SK-N-SH (cell line): ENCODE measurements around the gene AGXT. TPM values are rescaled to one million over a fixed set of nuclear protein-coding genes. Genes with fewer than 3 reads are reported as not detected.

ENCODE experiments used
- CTCF ChIA-PET: fragments of 300-600, 350-600 bp; formaldehyde crosslinking; extraction: SDS; loops from one replicate; lab custom pipeline; 2021; lab: Yijun Ruan, JAX
- POLR2A ChIA-PET: fragments of 350-600 bp; sonication (Branson Sonifier 250); formaldehyde crosslinking; extraction: SDS; loops from one replicate; lab custom pipeline; 2020; ENCODE audit warnings: antibody characterized with exemption, inconsistent platforms; lab: Yijun Ruan, JAX
- DNase-seq: peaks from one replicate; pipeline ENCODE4 v3.0.0; 2012
- H2AFZ ChIP-seq: fragments of 200-600 bp; sonication (generic); 2 replicates; pipeline ENCODE4 v1.8.1; 2016; ENCODE audit warnings: antibody characterized with exemption, mild to moderate bottlenecking, low read depth
- H3F3A ChIP-seq: fragments of 200-600 bp; sonication (generic); replicated peaks from 2 replicates; pipeline ENCODE3; 2016; ENCODE audit warnings: antibody characterized with exemption, mild to moderate bottlenecking; ENCODE audit not compliant: insufficient read depth
- H3K27ac ChIP-seq, 2 experiments: fragments of 200-500 bp in 1 of 2; fragments of 200-600 bp in 1 of 2; sonication (Bioruptor generic) in 1 of 2; sonication (generic), shearing (Covaris generic) in 1 of 2; 2 replicates each; pipeline versions ENCODE4 v1.5.1 to v1.6.1; 2014 to 2016; ENCODE audit warnings: low read depth in 2 of 2, inconsistent platforms in 1 of 2, low read length in 1 of 2, mild to moderate bottlenecking in 1 of 2, mixed read lengths in 1 of 2
- H3K27me3 ChIP-seq: fragments of 200-600 bp; sonication (generic), shearing (Covaris generic); 2 replicates; pipeline ENCODE4 v1.6.1; 2016; ENCODE audit warnings: mixed run types; ENCODE audit not compliant: insufficient read depth
- H3K36me3 ChIP-seq, 2 experiments: fragments of 200-500 bp in 1 of 2; fragments of 200-600 bp in 1 of 2; sonication (Bioruptor generic) in 1 of 2; sonication (generic) in 1 of 2; replicated peaks in 1 of 2; 2 replicates each; pipeline versions ENCODE3 to v1.5.1; 2014 to 2016; ENCODE audit warnings: low read length in 1 of 2, mild to moderate bottlenecking in 1 of 2; ENCODE audit not compliant: insufficient read depth in 2 of 2, control insufficient read depth in 1 of 2
- H3K4me1 ChIP-seq, 2 experiments: fragments of 200-500 bp in 1 of 2; fragments of 200-600 bp in 1 of 2; sonication (Bioruptor generic) in 1 of 2; sonication (generic), shearing (Covaris generic) in 1 of 2; 2 replicates each; pipeline versions ENCODE4 v1.5.1 to v1.6.1; 2014 to 2016; ENCODE audit warnings: low read depth in 1 of 2, low read length in 1 of 2, mixed run types in 1 of 2; ENCODE audit not compliant: insufficient read depth in 2 of 2, control insufficient read depth in 1 of 2
- H3K4me2 ChIP-seq: fragments of 200-600 bp; sonication (generic), shearing (Covaris generic); 2 replicates; pipeline ENCODE4 v1.6.1; 2017; ENCODE audit warnings: mixed run types
- H3K4me3 ChIP-seq, 2 experiments: fragments of 200-500 bp in 1 of 2; fragments of 200-600 bp in 1 of 2; sonication (Bioruptor generic) in 1 of 2; sonication (generic), shearing (Covaris generic) in 1 of 2; 2 replicates each; pipeline versions ENCODE4 v1.5.1 to v1.8.1; 2014 to 2016; ENCODE audit warnings: low read depth in 2 of 2, inconsistent platforms in 1 of 2, low read length in 1 of 2, mild to moderate bottlenecking in 1 of 2, mixed read lengths in 1 of 2, moderate library complexity in 1 of 2
- H3K79me2 ChIP-seq: fragments of 200-600 bp; sonication (generic); 2 replicates; pipeline ENCODE4 v1.8.1; 2017; ENCODE audit warnings: mild to moderate bottlenecking; ENCODE audit not compliant: insufficient read depth
- H3K9ac ChIP-seq: fragments of 200-600 bp; sonication (generic); 2 replicates; pipeline ENCODE4 v1.6.1; 2017; ENCODE audit warnings: mixed run types
- H3K9me2 ChIP-seq: fragments of 200-600 bp; sonication (generic); 2 replicates; pipeline ENCODE4 v1.6.1; 2017; ENCODE audit warnings: mixed run types
- H3K9me3 ChIP-seq: fragments of 200-600 bp; sonication (generic); 2 replicates; pipeline ENCODE4 v1.6.1; 2017; ENCODE audit warnings: mixed run types, mild to moderate bottlenecking, moderate library complexity
- H4K20me1 ChIP-seq: fragments of 200-600 bp; sonication (generic); 2 replicates; pipeline ENCODE4 v1.6.1; 2017; ENCODE audit warnings: mild to moderate bottlenecking, mixed run types; ENCODE audit not compliant: insufficient read depth
- CHD2 ChIP-seq: fragments of 150-350 bp; IDR thresholded peaks from 2 replicates; pipeline ENCODE4 v1.6.1; 2018; ENCODE audit warnings: low read length; ENCODE audit not compliant: partially characterized antibody
- EP300 ChIP-seq, 2 experiments: IDR thresholded peaks; 2 replicates each; pipeline versions ENCODE4 v1.4.0 to v1.6.1; 2012; ENCODE audit warnings: borderline replicate concordance in 1 of 2, low read depth in 1 of 2, low read length in 1 of 2
- EZH2phosphoT487 ChIP-seq: fragments of 200-600 bp; sonication (generic); IDR thresholded peaks from 2 replicates; pipeline ENCODE4 v1.6.1; 2017; ENCODE audit warnings: low read depth, mixed run types, mild to moderate bottlenecking, antibody characterized with exemption, moderate library complexity, borderline replicate concordance
- FOXJ3 ChIP-seq: sonication (generic); formaldehyde crosslinking; IDR thresholded peaks from 2 replicates; pipeline ENCODE4 v1.5.1; 2020; ENCODE audit warnings: mild to moderate bottlenecking, missing genetic modification reagents
- GATA2 ChIP-seq: sonication (generic); formaldehyde crosslinking; IDR thresholded peaks from 2 replicates; pipeline ENCODE4 v1.5.0; 2020; ENCODE audit warnings: mild to moderate bottlenecking, missing genetic modification reagents
- MXI1 ChIP-seq: IDR thresholded peaks from 2 replicates; pipeline ENCODE4 v1.6.1; 2012; ENCODE audit warnings: mild to moderate bottlenecking, low read depth, low read length, improper control_type of control experiment
- PBX3 ChIP-seq: IDR thresholded peaks from 2 replicates; pipeline ENCODE4; 2012
- RAD21 ChIP-seq: IDR thresholded peaks from 2 replicates; pipeline ENCODE4 v1.6.1; 2012; ENCODE audit warnings: mild to moderate bottlenecking, low read length
- RXRA ChIP-seq: IDR thresholded peaks from 2 replicates; pipeline ENCODE4 v1.4.0; 2012; ENCODE audit warnings: low read depth, mild to moderate bottlenecking, borderline replicate concordance
- SIN3A ChIP-seq: IDR thresholded peaks from 2 replicates; pipeline ENCODE4 v1.6.1; 2012; ENCODE audit warnings: low read depth, mild to moderate bottlenecking, low read length, moderate library complexity, borderline replicate concordance
- ZBTB33 ChIP-seq: IDR thresholded peaks from 2 replicates; pipeline ENCODE4 v1.4.0; 2012; ENCODE audit warnings: low read depth, borderline replicate concordance
- WGBS: methylation state at CpG from one replicate; pipeline ENCODE4 v1.1.6; 2017; ENCODE audit warnings: low lambda C conversion rate; 5-methylcytosine and 5-hydroxymethylcytosine counted together
- polyA plus RNA-seq, 3 experiments: library from polyadenylated mRNA; depleted of rRNA; stranded (reverse); fragments of >200 nt; gene quantifications; 2 replicates each; pipeline ENCODE4 v1.2.3, GENCODE V29; 2012
- TF ChIP-seq, protein P1 (sequence below): fragments of 150-350 bp; IDR thresholded peaks from 2 replicates; pipeline ENCODE4 v1.6.1; 2017; ENCODE audit warnings: antibody characterized with exemption, low read length, low read depth, borderline replicate concordance
- TF ChIP-seq, protein P2 (sequence below): IDR thresholded peaks from 2 replicates; pipeline ENCODE4 v1.4.0; 2012; ENCODE audit warnings: low read depth, borderline replicate concordance
- TF ChIP-seq, protein P3 (sequence below): IDR thresholded peaks from 2 replicates; pipeline ENCODE4 v1.4.0; 2012; ENCODE audit warnings: low read depth

The AGXT gene
- polyA plus RNA-seq, 1 of the 3 experiments (the other 2 are of a cell fraction), result not detected

DNA sequence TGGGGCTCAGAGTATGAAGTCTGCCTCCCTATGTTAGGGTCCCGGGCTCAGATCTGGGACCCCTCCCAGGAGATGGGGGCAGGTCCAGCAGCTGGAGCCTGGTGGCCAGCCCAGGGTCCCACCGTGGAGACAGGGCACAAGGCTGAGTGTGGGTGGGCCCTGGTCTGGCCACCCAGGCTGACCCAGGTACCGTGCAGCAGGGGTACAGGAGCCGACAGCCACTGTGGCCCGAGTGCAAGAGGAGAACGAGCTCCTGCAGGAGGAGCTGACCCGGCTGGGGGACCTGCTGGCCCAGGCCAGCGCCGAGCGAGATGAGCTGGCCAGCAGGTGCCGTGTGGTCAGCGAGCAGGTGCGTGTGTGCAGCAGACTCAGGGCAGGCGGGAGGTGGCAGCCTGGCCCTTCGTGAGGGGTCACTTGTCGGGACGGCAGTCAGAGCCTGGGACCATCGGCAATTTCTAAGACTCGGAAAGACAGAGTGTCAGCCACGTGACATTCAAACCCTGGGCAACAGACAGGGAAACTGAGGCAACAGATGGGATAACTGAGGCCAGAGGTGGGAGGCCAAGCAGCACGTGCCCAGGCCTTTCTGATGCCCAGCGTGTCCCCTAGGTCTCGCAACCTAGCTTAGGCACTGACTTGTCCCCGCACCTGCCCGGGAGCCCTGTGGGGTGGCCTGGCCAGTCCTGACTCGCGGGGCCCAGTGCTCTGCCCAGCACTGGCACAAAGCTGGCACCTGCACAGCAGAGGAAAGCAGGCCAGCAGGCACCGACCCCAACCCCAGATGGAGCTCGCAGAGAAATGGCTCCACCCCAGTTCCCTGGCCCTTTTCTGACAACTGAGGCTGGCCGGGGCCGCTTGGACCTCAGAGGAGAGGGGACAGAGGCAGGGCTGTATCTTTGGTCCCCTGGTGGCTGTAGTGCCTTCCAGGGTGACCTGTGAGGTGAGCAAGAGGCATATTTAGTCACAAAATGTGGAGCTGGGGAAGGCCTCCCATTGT lies 51.5 kb downstream of the AGXT start:
- peaks cover 7 to 35% of the 10 kb centered on the region in 2 experiments; a peak in 2 of 4 replicates for H3K4me1 ChIP-seq
- WGBS, result 94% methylated on average over 21 of the region's 31 CpGs
- CTCF ChIA-PET, result interaction anchor here (1.0 to 2.6 kb wide), 3 partner anchors 64 to 159 kb away, joined by 3 to 7 read pairs (median 6); no protein-coding TSS in a partner anchor
- no peaks in the 10 kb centered on the region for H3F3A ChIP-seq
- H2AFZ ChIP-seq, result no peak overlapping the region
- no peak overlapping the region for H3K4me3 ChIP-seq
- POLR2A ChIA-PET, result no interaction called here
- H3K9ac ChIP-seq, result no peak overlapping the region
- no peak overlapping the region for H3K27ac ChIP-seq
- no peaks in the 10 kb centered on the region for H3K79me2 ChIP-seq
- no peaks in the 10 kb centered on the region for H4K20me1 ChIP-seq
- peak; percentile 21 for DNase-seq
- H3K4me2 ChIP-seq, result no peak overlapping the region
- TF ChIP-seq PBX3 (no peak), EZH2phosphoT487 (no peak)
- TF ChIP-seq, protein P1, sequence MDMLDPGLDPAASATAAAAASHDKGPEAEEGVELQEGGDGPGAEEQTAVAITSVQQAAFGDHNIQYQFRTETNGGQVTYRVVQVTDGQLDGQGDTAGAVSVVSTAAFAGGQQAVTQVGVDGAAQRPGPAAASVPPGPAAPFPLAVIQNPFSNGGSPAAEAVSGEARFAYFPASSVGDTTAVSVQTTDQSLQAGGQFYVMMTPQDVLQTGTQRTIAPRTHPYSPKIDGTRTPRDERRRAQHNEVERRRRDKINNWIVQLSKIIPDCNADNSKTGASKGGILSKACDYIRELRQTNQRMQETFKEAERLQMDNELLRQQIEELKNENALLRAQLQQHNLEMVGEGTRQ, result no peak
- TF ChIP-seq, protein P2, sequence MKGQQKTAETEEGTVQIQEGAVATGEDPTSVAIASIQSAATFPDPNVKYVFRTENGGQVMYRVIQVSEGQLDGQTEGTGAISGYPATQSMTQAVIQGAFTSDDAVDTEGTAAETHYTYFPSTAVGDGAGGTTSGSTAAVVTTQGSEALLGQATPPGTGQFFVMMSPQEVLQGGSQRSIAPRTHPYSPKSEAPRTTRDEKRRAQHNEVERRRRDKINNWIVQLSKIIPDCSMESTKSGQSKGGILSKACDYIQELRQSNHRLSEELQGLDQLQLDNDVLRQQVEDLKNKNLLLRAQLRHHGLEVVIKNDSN, result no peak
- H3K9me3 ChIP-seq, result no peaks in the 10 kb centered on the region
- H3K36me3 ChIP-seq, result no peaks in the 10 kb centered on the region
- H3K27me3 ChIP-seq, result no peaks in the 10 kb centered on the region
- H3K9me2 ChIP-seq, result no peaks in the 10 kb centered on the region

DNA sequence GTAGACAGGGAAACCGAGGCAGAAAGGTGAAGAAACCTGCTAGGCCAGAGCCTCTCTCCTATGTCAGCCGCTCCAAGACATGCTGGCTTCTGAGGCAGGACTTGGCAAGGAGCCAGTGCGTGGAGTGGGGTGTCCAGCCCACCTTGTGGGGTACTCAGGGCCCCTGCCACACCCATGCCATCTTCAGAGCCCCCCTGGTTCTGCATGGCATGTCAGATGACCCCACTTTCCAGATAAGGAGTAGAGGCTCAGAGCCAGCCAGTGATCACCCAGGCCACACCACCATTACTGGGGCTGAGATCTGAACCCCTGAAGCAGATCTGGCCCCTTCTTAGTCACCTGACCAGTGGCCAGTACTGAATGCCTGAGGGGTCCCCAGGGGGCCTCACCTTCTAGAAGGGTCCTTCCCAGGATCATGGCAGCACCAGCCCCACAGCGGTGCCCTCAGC lies 52.2 kb downstream of the AGXT start:
- Histone ChIP-seq H3K9me3 (no peaks in the 10 kb centered on the region), H3K9me2 (no peaks in the 10 kb centered on the region), H3K4me1 (peaks cover 7 to 34% of the 10 kb centered on the region in 2 experiments; a peak in 2 of 4 replicates), H3K27ac (peak overlapping the region in 1 of 2 experiments; percentile 73; a peak in 2 of 4 replicates), H3K36me3 (no peaks in the 10 kb centered on the region), H3F3A (no peaks in the 10 kb centered on the region), H2AFZ (no peak overlapping the region; the same call in 1 of the 2 replicates), H4K20me1 (no peaks in the 10 kb centered on the region), H3K4me2 (peak overlapping the region; percentile 55; the same call in 1 of the 2 replicates), H3K27me3 (no peaks in the 10 kb centered on the region), H3K9ac (no peak overlapping the region), H3K79me2 (no peaks in the 10 kb centered on the region), H3K4me3 (no peak overlapping the region)
- peak; percentile 11 for DNase-seq
- TF ChIP-seq, protein P3, sequence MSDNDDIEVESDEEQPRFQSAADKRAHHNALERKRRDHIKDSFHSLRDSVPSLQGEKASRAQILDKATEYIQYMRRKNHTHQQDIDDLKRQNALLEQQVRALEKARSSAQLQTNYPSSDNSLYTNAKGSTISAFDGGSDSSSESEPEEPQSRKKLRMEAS, result no peak
- TF ChIP-seq RXRA (no peak), RAD21 (no peak), MXI1 (no peak), EP300 (IDR thresholded peaks at IDR 0.05; ENCODE audit: borderline replicate concordance in 1 of 2, low read depth in 1 of 2, low read length in 1 of 2) (no peak), GATA2 (CRISPR knock-in tag) (no peak), FOXJ3 (CRISPR knock-in tag) (no peak), SIN3A (no peak), CHD2 (no peak), ZBTB33 (no peak)
- WGBS, result 62% methylated on average over 3 of the region's 4 CpGs
- ChIA-PET POLR2A (no interaction called here), CTCF (interaction anchor here (1.0 to 2.6 kb wide), 2 partner anchors 63 to 70 kb away, joined by 3 to 7 read pairs; no protein-coding TSS in a partner anchor)
